GM18867 (cell line): ENCODE measurements around the gene UBQLN2.
"Not testable (repeated sequence)": the region's sequence is repeated elsewhere in the genome, so short reads cannot be mapped to it uniquely, and the experiment has no call there.

Experiments
- ATAC-seq: cut with Tn5 transposase; IDR thresholded peaks from one replicate; pipeline ENCODE4 v1.9.1; 2021; ENCODE audit warnings: mild to moderate bottlenecking, moderate library complexity; ENCODE audit not compliant: unreplicated experiment

Gene UBQLN2

DNA sequence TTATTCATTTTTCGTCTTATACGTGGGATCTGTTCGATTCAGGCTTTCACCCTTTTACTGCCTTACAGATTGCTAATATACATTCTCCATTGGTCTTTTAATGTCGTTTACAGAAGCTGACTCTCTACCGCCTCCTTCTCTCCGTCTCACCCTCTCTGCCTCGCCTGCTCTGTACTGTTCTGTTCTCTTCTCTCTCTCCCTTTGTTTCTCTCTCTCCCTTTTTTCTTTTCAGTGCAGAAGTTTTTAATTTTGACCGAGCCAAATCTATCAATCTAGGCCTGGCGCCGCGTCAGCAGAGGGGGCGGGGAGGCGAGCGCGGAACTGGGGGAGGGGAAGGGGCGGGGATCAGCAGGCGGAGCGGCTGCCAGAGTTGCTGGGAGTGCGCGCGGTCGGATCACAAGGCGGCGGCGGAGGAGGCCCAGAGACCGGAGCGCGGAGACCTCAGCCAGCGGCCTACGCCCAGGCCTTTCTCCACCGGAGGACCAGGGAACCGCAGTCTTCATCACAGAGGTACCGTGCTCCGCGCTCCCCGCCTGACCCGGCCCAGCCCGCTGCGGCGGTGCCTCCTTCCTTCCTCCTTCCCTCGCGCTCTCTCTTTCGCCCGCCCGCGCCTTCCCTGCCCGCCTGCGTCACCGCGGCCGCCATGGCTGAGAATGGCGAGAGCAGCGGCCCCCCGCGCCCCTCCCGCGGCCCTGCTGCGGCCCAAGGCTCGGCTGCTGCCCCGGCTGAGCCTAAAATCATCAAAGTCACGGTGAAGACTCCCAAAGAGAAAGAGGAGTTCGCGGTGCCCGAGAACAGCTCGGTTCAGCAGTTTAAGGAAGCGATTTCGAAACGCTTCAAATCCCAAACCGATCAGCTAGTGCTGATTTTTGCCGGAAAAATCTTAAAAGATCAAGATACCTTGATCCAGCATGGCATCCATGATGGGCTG is at the start of gene UBQLN2:
UBQLN2 (plus strand) TSS at position 397 of the 931 bp plus-strand sequence; CDS start at position 644, 247 bp downstream.
- peak; percentile 77 for ATAC-seq

DNA sequence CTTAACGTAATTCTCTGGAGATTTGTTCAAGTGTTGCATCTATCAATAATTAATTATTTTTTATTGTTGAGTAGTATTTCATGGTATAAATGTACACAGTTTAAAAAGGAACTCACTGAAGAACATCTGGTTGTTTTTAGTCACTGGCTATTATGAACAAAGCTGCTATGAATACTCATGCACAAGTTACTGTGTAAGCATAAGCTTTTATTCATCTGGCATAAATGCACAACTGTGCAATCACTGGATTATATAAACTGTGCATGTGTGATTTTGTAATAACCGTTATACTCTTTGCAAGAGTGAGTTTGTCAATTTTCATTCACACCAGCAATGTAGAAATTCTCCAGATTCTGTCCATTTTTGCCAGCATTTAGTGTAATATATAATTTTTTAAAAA is 43.8 kb upstream of the UBQLN2 start:
- no peak for ATAC-seq

DNA sequence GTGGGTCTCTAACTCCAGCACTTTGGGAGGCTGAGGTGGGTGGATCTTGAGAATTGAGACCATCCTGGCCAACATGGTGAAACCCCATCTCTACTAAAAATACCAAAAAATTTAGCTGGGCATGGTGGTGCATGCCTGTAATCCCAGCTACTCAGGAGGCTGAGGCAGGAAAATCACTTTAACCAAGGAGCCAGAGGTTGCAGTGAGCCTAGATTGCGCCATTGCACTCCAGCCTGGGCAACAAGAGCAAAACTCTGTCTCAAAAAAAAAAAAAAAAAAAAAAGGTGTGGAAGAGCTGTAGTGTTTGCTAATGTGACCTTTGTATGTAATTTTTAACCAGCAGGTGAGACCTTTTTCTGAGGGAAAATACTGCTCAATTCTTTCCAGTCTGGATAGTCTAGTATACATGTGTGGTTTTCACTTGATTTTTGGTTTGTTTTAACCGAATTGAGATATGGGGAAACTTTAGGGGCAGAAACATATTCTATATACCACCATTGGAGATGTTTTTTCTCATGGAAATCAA is 33.9 kb upstream of the UBQLN2 start:
- not testable (repeated sequence) for ATAC-seq

DNA sequence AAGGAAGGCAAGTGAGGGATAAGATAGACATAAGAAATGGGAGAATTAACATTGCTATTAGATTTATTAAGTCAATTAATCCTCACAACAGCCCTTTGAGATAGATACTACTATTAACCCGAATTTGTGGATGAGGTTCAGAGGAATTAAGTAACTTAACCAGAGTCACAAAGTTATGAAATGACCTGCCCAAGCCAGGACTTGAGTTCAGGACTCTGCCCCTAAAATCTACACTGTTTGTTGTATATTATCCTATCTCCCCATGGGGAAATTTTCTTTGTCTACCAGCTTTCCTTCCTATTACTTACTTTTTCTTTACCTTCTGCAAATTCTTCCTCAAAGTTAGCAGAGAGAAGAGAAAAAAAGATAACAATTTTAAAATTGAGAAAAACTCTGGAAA is 33.4 kb upstream of the UBQLN2 start:
- ATAC-seq = no peak

DNA sequence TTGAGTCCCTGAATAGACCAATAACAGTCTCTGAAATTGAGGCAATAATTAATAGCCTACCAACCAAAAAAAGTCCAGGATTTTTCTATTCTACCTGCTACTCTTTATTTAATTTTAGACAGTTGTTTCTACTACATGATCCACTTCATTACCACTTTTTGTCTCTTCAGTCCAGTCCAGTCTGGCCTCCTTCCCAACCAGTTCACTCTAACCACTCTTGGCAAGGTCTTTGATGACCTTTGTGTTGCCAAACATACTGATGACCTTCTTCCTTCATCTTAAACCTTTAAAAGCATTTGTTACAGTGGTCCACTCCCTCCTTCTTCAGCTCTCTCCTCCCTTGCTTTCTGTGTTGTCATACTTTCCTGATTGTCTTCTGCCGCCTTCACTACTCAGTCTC is 12.8 kb upstream of the UBQLN2 start:
- ATAC-seq = no peak

DNA sequence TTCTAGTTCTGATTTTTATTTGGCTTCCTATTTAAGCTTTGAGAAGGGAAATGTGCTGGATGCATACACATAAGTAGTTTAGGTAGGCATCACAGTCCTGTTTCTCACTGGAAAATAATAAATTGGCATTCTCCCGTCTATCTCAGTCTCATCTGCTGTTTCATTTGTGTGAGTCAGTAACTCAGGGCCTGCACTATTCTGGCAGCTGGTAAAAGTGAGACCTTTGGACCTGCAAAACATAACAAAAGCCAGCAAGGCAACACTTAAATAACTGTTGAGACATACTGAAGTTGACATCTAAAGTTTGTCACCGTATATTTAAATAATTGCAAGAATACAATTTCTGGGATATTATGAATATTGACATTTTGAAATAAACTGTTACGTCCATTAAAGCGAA is 8.6 kb upstream of the UBQLN2 start:
- ATAC-seq = no peak

DNA sequence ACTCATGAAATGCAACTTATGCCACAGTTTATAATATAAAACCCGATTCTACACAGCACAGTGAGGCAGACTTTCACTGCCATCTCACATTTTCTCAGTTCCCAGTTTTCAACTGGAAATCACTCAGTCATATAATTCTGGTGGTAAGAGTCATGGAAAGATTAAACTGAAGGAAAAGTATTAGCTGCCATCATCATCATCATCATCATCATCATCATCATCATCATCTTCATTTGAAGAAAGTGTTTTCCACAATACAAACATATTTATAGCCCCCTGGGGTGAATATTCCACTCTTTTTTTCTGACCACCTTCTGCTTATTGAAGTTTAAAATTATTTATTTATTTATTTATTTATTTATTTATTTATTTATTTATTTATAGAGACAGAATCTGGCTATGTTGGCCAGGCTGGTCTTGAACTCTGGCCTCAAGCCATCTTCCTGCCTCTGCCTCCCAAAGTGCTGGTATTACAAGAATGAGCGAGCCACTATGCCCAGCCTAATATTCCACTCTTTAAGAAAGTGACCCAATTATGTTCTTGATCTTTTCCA is 6.0 kb upstream of the UBQLN2 start:
- ATAC-seq = no peak

DNA sequence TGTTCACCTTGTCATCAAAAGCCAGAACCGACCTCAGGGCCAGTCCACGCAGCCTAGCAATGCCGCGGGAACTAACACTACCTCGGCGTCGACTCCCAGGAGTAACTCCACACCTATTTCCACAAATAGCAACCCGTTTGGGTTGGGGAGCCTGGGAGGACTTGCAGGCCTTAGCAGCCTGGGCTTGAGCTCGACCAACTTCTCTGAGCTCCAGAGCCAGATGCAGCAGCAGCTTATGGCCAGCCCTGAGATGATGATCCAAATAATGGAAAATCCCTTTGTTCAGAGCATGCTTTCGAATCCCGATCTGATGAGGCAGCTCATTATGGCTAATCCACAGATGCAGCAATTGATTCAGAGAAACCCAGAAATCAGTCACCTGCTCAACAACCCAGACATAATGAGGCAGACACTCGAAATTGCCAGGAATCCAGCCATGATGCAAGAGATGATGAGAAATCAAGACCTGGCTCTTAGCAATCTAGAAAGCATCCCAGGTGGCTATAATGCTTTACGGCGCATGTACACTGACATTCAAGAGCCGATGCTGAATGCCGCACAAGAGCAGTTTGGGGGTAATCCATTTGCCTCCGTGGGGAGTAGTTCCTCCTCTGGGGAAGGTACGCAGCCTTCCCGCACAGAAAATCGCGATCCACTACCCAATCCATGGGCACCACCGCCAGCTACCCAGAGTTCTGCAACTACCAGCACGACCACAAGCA is 898 bp downstream of the UBQLN2 start:
- ATAC-seq = peak; percentile 4

DNA sequence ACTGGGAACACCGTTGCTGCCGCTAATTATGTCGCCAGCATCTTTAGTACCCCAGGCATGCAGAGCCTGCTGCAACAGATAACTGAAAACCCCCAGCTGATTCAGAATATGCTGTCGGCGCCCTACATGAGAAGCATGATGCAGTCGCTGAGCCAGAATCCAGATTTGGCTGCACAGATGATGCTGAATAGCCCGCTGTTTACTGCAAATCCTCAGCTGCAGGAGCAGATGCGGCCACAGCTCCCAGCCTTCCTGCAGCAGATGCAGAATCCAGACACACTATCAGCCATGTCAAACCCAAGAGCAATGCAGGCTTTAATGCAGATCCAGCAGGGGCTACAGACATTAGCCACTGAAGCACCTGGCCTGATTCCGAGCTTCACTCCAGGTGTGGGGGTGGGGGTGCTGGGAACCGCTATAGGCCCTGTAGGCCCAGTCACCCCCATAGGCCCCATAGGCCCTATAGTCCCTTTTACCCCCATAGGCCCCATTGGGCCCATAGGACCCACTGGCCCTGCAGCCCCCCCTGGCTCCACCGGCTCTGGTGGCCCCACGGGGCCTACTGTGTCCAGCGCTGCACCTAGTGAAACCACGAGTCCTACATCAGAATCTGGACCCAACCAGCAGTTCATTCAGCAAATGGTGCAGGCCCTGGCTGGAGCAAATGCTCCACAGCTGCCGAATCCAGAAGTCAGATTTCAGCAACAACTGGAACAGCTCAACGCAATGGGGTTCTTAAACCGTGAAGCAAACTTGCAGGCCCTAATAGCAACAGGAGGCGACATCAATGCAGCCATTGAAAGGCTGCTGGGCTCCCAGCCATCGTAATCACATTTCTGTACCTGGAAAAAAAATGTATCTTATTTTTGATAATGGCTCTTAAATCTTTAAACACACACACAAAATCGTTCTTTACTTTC is 1.8 kb downstream of the UBQLN2 start:
- no peak for ATAC-seq

DNA sequence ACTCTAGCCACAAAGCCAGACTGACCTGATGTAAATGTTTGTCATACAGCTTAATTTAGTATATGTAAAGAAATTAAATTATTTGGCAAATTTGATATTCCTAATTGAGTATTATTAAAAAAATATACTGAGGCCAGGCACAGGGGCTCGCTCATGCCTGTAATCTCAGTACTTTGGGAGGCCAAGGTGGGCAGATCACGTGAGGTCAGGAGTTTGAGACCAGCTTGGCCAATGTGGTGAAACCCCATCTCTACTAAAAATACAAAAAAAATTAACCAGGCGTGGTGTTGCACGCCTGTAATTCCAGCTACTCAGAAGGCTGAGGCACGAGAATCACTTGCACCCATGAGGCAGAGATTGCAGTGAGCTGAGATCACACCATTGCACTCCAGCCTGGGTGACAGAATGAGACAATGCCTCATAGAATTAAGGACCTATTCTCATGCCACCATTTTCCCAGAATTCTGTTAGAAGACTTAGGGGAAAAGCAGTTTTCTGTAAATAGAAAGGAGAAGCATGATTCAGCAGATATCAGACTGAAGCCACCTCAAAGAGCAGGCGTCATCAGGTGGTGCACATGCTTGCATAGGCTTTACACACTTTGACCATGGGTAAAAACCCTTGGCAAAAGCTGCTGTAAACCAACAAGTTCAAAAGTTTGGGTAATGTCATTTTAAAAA is 6.1 kb downstream of the UBQLN2 start:
- ATAC-seq = no peak

DNA sequence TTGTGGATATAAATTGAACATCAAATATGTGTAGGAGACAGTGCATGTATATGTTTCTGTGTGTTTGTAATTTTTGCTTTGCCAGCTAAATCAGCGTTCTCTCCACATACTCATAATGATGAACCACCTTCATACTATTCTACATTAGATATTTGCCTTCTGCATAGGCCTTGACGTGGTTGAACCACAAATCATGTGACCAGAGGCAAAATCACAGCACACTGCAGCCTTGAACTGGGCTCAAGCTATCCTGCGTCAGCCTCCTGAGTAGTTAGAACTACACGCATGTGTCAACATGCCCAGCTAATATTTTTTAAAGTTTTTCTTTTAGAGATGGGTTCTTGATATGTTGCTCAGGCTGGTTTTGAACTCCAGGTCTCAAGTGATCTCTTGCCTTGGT is 9.5 kb downstream of the UBQLN2 start:
- no peak for ATAC-seq

DNA sequence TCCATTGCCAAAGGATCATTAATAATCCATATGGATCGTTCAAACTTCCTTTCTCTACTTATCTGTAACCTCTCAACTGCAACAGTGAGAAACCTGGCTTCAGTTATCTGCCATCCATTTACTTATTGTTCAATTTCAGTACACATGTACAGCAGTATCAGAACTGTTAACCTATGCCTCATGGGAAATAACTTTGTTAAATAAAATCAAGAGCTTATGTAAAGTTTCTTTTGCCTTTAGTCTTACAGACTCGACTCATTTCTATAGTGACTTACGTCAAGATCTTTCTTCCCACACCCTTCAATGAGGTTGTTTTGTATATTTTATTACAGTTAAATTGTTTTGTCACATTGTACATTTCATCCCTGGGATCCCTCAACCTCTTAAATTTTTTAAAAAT is 11.4 kb downstream of the UBQLN2 start:
- no peak for ATAC-seq

DNA sequence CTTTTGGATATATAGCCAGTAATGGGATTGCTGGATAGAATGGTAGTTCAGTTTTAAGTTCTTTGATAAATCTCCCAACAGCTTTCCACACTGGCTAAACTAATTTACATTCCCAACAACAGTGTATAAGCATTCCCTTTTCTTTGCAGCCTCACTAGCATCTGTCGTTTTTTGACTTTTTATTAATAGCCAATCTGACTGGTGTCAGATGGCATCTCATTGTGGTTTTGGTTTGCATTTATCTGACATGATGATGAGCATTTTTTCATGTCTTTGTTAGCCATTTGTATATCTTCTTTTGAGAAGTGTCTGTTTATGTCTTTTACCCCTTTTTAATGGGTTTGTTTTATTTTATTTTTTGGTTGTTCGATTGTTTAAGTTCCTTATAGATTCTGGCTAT is 13.3 kb downstream of the UBQLN2 start:
- ATAC-seq = no peak

DNA sequence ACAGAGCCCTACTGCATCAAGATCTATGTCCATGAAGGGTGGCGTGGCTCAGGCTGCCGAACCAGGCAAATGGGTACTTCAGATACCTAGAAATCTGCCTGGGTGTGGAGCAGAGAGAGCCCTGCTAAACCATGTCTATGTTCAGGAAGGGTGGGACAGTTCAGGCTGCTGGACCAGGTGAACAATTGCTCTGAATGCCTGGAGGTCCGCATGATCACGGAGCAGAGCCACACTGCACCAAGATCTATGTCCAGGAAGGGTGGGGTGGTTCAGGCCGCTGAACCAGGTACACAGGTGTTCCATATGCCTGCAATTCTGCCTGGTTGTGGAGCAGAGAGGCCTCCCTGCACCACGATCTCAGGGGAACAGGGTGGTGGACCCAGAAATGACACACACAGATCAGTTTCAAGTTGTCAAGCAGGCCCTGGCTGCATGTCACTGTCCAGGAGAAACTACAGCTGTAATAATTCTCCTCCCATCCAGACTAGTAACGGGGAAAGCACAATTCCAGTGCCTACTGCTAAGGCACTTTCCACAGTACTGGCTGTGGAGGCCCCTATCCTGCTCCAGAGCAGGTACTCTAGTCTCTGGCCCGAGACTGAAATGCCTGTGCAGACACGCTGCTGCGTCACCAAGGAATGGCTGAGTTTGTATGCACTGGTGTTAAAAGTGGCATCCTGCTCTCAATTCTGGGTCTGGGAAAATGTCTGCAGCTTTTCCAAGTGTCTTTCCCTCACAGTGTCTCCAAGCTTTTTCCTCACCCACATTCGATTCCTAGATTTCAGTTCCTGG is 25.2 kb downstream of the UBQLN2 start:
- ATAC-seq = no peak

DNA sequence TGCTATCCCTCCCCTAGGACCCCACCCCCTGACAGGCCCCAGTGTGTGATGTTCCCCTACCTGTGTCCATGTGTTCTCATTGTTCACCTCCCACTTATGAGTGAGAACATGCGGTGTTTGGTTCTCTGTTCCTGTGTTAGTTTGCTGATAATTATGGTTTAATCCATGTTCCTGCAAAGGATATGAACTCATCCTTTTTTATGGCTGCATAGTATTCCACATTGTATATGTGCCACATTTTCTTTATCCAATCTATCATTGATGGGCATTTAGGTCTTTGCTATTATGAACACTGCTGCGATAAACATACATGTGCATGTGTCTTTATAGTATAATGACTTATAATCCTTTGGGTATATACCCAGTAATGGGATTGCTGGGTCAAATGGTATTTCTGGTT is 28.4 kb downstream of the UBQLN2 start:
- not testable (repeated sequence) for ATAC-seq

DNA sequence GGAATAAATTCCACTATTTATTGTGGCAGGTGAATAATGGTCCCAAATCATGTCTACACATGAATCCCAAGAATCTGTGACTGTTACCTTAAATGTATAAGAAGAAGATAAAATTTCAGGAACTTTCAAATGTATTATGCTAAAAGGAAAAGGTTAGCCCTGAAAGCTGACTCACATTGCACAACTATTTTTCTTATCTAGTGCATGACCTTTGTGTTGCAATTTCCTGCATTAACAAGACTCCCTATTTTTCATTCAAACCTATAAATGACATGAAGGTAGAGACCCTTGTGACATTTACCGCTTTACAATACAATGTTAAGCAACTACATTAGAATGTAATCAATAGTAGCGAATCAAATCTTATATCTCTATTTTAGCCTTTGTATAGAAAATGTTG is 36.7 kb downstream of the UBQLN2 start:
- ATAC-seq = no peak

DNA sequence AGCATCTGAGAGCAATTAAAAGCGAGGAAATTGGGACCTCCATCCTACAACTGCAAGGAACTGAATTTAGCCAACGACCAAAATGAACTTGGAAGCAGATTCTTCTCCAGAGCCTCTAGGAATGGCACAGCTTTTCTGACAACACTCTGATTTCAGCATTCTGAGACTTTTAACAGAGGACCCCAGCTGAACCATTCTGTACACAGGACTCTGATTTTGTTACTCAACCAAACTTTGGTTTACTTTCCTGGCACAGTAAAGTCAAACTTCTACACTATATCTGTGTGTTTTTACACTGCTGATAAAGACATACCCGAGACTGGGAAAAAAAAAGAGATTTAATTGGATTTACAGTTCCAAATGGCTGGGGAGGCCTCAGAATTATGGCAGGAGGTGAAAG is 37.6 kb downstream of the UBQLN2 start:
- ATAC-seq = no peak

DNA sequence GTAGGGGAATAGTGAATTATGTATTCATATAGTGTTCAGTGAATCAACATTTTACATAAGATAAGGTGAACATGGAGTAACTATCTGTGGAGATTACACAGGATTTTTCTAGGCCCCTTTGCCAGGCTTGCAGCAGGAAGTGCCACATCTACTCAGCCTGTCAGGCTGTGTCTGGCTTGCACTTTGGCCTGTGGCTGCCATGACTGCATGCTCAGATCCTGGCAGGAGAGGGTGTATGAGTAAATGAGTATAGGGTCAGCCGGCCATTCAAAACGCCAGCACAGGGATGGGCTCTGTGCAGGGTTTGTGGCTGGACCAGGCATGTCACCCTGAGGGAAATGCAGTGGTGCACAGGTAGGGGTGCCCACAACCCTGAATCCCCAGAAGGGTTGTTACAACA is 51.9 kb downstream of the UBQLN2 start:
- ATAC-seq = no peak
